ENCODE results near the gene B4GALT3. TPM values are rescaled to one million over a fixed set of nuclear protein-coding genes. Genes with fewer than 3 reads are reported as not detected.
"Not testable (repeated sequence)": the region's sequence is repeated elsewhere in the genome, so short reads cannot be mapped to it uniquely, and the experiment has no call there.

The B4GALT3 gene
- polyA plus RNA-seq (2013, experiment 1 of 2), result 27.8 TPM
- 29.9 TPM for polyA plus RNA-seq (2013, experiment 2 of 2)

GRCh38 chr1:161177112-161177935 lies at the start of gene B4GALT3:
TSS of gene B4GALT3 (minus strand) at chr1:161177507. CDS start at chr1:161176060, 1,447 bp downstream.
- Histone ChIP-seq H3K9ac (ENCODE audit: low read depth, low read length) (peak within 1 kb of the TSS; percentile 86), H3K4me3 (ENCODE audit: low read length) (peak within 1 kb of the TSS; percentile 87), H3K27me3 (ENCODE audit: insufficient read depth, low read length) (no peaks in the 10 kb centered on the region), H3K36me3 (ENCODE audit: insufficient read depth, low read length) (peaks cover 31% of the 10 kb centered on the region), H3K27ac (ENCODE audit: low read depth, low read length) (peak within 1 kb of the TSS; percentile 85), H3K4me1 (ENCODE audit: insufficient read depth, low read length) (peaks cover 8% of the 10 kb centered on the region; the same call in 1 of the 2 replicates), H3K9me3 (ENCODE audit: insufficient read depth, low read depth, low read length) (no peaks in the 10 kb centered on the region)
- under 1% methylated on average over 50 of the region's 50 CpGs for WGBS

DNA sequence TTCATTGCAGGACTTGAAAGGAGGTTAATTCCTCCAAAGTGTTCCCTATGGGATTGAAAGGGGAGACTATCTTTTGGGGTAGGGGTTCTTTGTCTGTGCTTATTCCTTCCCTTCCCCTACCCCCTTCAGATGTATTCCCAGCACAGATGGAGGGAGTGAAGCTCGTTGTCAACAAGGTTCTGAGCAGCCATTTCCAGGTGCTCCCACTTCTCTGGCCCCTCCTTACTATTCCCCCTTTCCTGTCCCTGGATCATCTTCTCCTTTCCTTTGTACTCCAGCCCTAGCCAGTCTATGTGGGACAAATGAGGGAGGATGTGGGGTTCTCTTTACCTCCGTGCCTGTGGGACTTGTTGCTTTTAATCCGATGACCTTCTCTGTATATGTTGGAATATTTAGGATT lies 49.5 kb upstream of the B4GALT3 start:
- H3K27ac ChIP-seq (ENCODE audit: low read depth, low read length), result no peak overlapping the region

DNA sequence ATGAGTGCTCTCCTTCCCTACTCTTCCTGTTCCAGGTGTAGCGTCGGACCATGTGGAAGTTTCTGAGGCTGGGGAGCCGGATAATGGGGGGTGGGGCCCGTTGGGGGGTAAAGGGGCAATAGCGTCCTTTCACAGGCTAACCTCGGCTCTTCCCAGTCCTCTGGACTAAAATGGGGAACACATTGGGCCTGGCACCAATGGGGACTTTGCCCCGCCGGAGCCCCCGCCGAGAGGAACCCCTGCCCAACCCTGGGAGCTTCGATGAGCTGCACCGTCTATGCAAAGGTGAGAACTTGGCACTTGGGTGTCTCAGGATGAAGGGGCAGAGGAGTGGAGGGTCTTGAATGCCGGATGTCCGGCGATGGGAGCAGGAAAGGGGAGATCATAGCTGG lies 49.0 kb upstream of the B4GALT3 start:
- Histone ChIP-seq H3K36me3 (ENCODE audit: insufficient read depth, low read length) (peaks cover 23% of the 10 kb centered on the region), H3K27me3 (ENCODE audit: insufficient read depth, low read length) (no peaks in the 10 kb centered on the region), H3K4me1 (ENCODE audit: insufficient read depth, low read length) (peaks cover 18% of the 10 kb centered on the region), H3K4me3 (ENCODE audit: low read length) (peak overlapping the region; percentile 85), H3K9me3 (ENCODE audit: insufficient read depth, low read depth, low read length) (no peaks in the 10 kb centered on the region), H3K9ac (ENCODE audit: low read depth, low read length) (peak overlapping the region; percentile 65; the same call in 1 of the 2 replicates), H3K27ac (ENCODE audit: low read depth, low read length) (no peak overlapping the region)
- WGBS, result 12% methylated on average over 14 of the region's 15 CpGs

More for the DNA sequence above, 49.5 kb upstream of the B4GALT3 start:
- peaks cover 18% of the 10 kb centered on the region for H3K4me1 ChIP-seq (ENCODE audit: insufficient read depth, low read length)
- peak overlapping the region; percentile 85 for H3K4me3 ChIP-seq (ENCODE audit: low read length)
- H3K9me3 ChIP-seq (ENCODE audit: insufficient read depth, low read depth, low read length), result no peaks in the 10 kb centered on the region
- H3K36me3 ChIP-seq (ENCODE audit: insufficient read depth, low read length), result peaks cover 23% of the 10 kb centered on the region
- no peaks in the 10 kb centered on the region for H3K27me3 ChIP-seq (ENCODE audit: insufficient read depth, low read length)
- peak overlapping the region; percentile 65; the same call in 1 of the 2 replicates for H3K9ac ChIP-seq (ENCODE audit: low read depth, low read length)
- 76% methylated on average over 3 of the region's 3 CpGs for WGBS

- Histone ChIP-seq H3K27me3 (ENCODE audit: insufficient read depth, low read length) (no peaks in the 10 kb centered on the region), H3K4me3 (ENCODE audit: low read length) (peak within 1 kb of the TSS; percentile 85), H3K27ac (ENCODE audit: low read depth, low read length) (peak within 1 kb of the TSS; percentile 10; the same call in 1 of the 2 replicates), H3K9ac (ENCODE audit: low read depth, low read length) (peak within 1 kb of the TSS; percentile 65; the same call in 1 of the 2 replicates), H3K36me3 (ENCODE audit: insufficient read depth, low read length) (peaks cover 23% of the 10 kb centered on the region), H3K9me3 (ENCODE audit: insufficient read depth, low read depth, low read length) (no peaks in the 10 kb centered on the region), H3K4me1 (ENCODE audit: insufficient read depth, low read length) (peaks cover 18% of the 10 kb centered on the region)
- WGBS, result 6% methylated on average over 14 of the region's 16 CpGs
Observed at GRCh38 chr1:161225534-161226319, 48.4 kb upstream of the B4GALT3 start, which contains the start of gene TOMM40L. TSS of gene TOMM40L (plus strand) at chr1:161226060. CDS start at chr1:161226490, 430 bp downstream.

DNA sequence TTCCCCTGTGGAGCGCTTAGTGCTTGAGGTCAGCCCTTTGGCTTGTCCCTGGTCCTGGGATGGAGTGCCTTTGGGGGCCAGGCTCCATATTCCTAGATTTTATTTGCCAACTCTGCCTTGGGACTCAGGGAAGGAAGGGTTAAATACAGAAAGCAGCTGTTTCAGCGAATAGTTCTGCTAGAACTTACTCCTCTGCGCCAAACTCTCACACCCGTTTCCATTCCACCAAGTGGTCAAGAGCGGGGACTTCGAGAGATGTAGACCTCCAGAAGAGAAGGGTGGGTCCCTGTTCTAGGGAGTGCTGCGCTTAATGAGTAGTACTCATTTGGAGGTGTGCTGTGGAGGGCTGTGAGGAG lies 47.8 kb upstream of the B4GALT3 start:
- Histone ChIP-seq H3K27me3 (ENCODE audit: insufficient read depth, low read length) (no peaks in the 10 kb centered on the region), H3K9ac (ENCODE audit: low read depth, low read length) (no peak overlapping the region), H3K4me1 (ENCODE audit: insufficient read depth, low read length) (peaks cover 18% of the 10 kb centered on the region), H3K36me3 (ENCODE audit: insufficient read depth, low read length) (peaks cover 18% of the 10 kb centered on the region), H3K27ac (ENCODE audit: low read depth, low read length) (peak overlapping the region; percentile 10; the same call in 1 of the 2 replicates), H3K4me3 (ENCODE audit: low read length) (no peak overlapping the region; the same call in 1 of the 2 replicates), H3K9me3 (ENCODE audit: insufficient read depth, low read depth, low read length) (no peaks in the 10 kb centered on the region)
- 90% methylated on average over 7 of the region's 7 CpGs for WGBS

GRCh38 chr1:161224695-161225087 lies 47.4 kb upstream of the B4GALT3 start:
- H3K36me3 ChIP-seq (ENCODE audit: insufficient read depth, low read length), result peaks cover 16% of the 10 kb centered on the region
- not testable (repeated sequence) for H3K27me3 ChIP-seq (ENCODE audit: insufficient read depth, low read length); H3K9me3 ChIP-seq (ENCODE audit: insufficient read depth, low read depth, low read length); H3K4me3 ChIP-seq (ENCODE audit: low read length); H3K9ac ChIP-seq (ENCODE audit: low read depth, low read length); H3K27ac ChIP-seq (ENCODE audit: low read depth, low read length)
- 96% methylated on average over 13 of the region's 13 CpGs for WGBS
- H3K4me1 ChIP-seq (ENCODE audit: insufficient read depth, low read length), result peaks cover 18% of the 10 kb centered on the region

GRCh38 chr1:161223805-161224694 lies 46.7 kb upstream of the B4GALT3 start:
- Histone ChIP-seq H3K9me3 (ENCODE audit: insufficient read depth, low read depth, low read length) (no peaks in the 10 kb centered on the region), H3K4me3 (ENCODE audit: low read length) (no peak overlapping the region), H3K27me3 (ENCODE audit: insufficient read depth, low read length) (no peaks in the 10 kb centered on the region), H3K27ac (ENCODE audit: low read depth, low read length) (no peak overlapping the region), H3K4me1 (ENCODE audit: insufficient read depth, low read length) (peaks cover 18% of the 10 kb centered on the region), H3K36me3 (ENCODE audit: insufficient read depth, low read length) (peaks cover 12% of the 10 kb centered on the region), H3K9ac (ENCODE audit: low read depth, low read length) (no peak overlapping the region)
- WGBS, result 90% methylated on average over 7 of the region's 7 CpGs

- Histone ChIP-seq H3K4me3 (ENCODE audit: low read length) (no peak overlapping the region), H3K9ac (ENCODE audit: low read depth, low read length) (no peak overlapping the region), H3K27ac (ENCODE audit: low read depth, low read length) (no peak overlapping the region), H3K27me3 (ENCODE audit: insufficient read depth, low read length) (no peaks in the 10 kb centered on the region), H3K4me1 (ENCODE audit: insufficient read depth, low read length) (peaks cover 19% of the 10 kb centered on the region), H3K36me3 (ENCODE audit: insufficient read depth, low read length) (no peaks in the 10 kb centered on the region), H3K9me3 (ENCODE audit: insufficient read depth, low read depth, low read length) (no peaks in the 10 kb centered on the region)
- 91% methylated on average over 5 of the region's 6 CpGs for WGBS
Observed at GRCh38 chr1:161222175-161223019, 45.1 kb upstream of the B4GALT3 start.

GRCh38 chr1:161220002-161220401 lies 42.7 kb upstream of the B4GALT3 start:
- Histone ChIP-seq H3K27me3 (ENCODE audit: insufficient read depth, low read length) (no peaks in the 10 kb centered on the region), H3K36me3 (ENCODE audit: insufficient read depth, low read length) (no peaks in the 10 kb centered on the region), H3K9ac (ENCODE audit: low read depth, low read length) (no peak overlapping the region), H3K4me1 (ENCODE audit: insufficient read depth, low read length) (peaks cover 5% of the 10 kb centered on the region), H3K27ac (ENCODE audit: low read depth, low read length) (no peak overlapping the region), H3K4me3 (ENCODE audit: low read length) (no peak overlapping the region), H3K9me3 (ENCODE audit: insufficient read depth, low read depth, low read length) (no peaks in the 10 kb centered on the region)
- 92% methylated on average over 5 of the region's 5 CpGs for WGBS
